Measurements from ENCODE around the gene MYO1E.

The MYO1E gene

DNA sequence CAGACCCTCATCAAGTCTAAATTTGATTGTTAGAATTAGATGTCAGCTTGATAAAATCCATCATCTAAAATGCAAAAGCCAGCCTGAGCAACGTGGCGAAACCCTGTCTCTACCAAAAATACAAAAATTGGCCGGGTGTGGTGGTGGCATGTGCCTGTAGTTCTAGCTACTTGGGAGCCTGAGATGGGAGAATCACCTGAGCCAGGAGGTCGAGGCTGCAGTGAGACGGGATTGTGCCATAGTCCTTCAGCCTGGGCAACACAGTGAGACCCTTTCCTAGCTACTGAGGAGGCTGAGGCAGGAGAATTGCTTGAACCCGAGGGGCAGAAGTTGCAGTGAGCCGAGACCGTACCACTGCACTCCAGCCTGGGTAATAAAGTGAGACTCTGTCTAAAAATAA lies 69.5 kb downstream of the MYO1E start:
- TF ChIP-seq, protein P1, sequence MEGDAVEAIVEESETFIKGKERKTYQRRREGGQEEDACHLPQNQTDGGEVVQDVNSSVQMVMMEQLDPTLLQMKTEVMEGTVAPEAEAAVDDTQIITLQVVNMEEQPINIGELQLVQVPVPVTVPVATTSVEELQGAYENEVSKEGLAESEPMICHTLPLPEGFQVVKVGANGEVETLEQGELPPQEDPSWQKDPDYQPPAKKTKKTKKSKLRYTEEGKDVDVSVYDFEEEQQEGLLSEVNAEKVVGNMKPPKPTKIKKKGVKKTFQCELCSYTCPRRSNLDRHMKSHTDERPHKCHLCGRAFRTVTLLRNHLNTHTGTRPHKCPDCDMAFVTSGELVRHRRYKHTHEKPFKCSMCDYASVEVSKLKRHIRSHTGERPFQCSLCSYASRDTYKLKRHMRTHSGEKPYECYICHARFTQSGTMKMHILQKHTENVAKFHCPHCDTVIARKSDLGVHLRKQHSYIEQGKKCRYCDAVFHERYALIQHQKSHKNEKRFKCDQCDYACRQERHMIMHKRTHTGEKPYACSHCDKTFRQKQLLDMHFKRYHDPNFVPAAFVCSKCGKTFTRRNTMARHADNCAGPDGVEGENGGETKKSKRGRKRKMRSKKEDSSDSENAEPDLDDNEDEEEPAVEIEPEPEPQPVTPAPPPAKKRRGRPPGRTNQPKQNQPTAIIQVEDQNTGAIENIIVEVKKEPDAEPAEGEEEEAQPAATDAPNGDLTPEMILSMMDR (IDR thresholded peaks at IDR 0.05; ENCODE audit: low read depth, low read length, poor library complexity, severe bottlenecking): no peak
- TF ChIP-seq EZH2phosphoT487 (IDR thresholded peaks at IDR 0.05; ENCODE audit: borderline replicate concordance, low read length): no peak
- Histone ChIP-seq H3K27me3 (ENCODE audit: control insufficient read depth, low read length) (no peaks in the 10 kb centered on the region), H3K36me3 (ENCODE audit: control insufficient read depth, low read length) (no peaks in the 10 kb centered on the region), H3K4me2 (ENCODE audit: low read length) (no peak overlapping the region), H3K9me3 (ENCODE audit: control insufficient read depth, insufficient read depth, low read length) (no peaks in the 10 kb centered on the region), H3K4me3 (ENCODE audit: low read length) (no peak overlapping the region), H3K79me2 (ENCODE audit: control insufficient read depth, low read length) (peaks cover 53% of the 10 kb centered on the region), H3F3A (ENCODE audit: control insufficient read depth, insufficient read depth) (peaks cover 2% of the 10 kb centered on the region; the same call in 1 of the 2 replicates), H3K27ac (ENCODE audit: low read depth, low read length) (no peak overlapping the region), H4K20me1 (ENCODE audit: control insufficient read depth, insufficient read depth, low read depth, low read length) (no peaks in the 10 kb centered on the region), H3K4me1 (ENCODE audit: control insufficient read depth, low read length) (peaks cover 36% of the 10 kb centered on the region), H3K9me2 (replicated peaks; ENCODE audit: control insufficient read depth, low read length) (no peaks in the 10 kb centered on the region)

DNA sequence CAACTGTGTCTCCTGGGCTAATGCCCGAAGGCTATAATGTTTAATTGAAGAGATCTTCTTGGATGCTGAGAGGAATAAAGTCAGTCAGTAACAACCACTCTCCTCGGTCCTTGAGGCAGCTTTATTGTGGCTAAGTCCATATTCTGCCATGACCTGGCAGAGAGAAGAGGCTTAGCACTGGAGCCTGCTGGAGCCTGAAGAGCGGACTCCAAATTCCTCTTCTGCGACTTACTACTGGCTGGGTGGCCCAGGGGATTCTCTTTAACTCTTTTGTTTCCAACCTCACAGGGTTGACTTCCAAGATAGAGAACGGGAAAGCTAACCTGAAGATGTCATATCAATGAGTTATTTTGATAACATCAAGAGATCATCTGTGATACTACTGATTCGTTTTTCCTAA lies 71.1 kb downstream of the MYO1E start:
- Histone ChIP-seq H3K27me3 (ENCODE audit: control insufficient read depth, low read length) (no peaks in the 10 kb centered on the region), H3K4me2 (ENCODE audit: low read length) (no peak overlapping the region), H3K4me1 (ENCODE audit: control insufficient read depth, low read length) (peaks cover 44% of the 10 kb centered on the region), H3F3A (ENCODE audit: control insufficient read depth, insufficient read depth) (peaks cover 2% of the 10 kb centered on the region; the same call in 1 of the 2 replicates), H4K20me1 (ENCODE audit: control insufficient read depth, insufficient read depth, low read depth, low read length) (no peaks in the 10 kb centered on the region), H3K36me3 (ENCODE audit: control insufficient read depth, low read length) (no peaks in the 10 kb centered on the region), H3K79me2 (ENCODE audit: control insufficient read depth, low read length) (peaks cover 56% of the 10 kb centered on the region), H3K9me3 (ENCODE audit: control insufficient read depth, insufficient read depth, low read length) (no peaks in the 10 kb centered on the region), H3K9me2 (replicated peaks; ENCODE audit: control insufficient read depth, low read length) (no peaks in the 10 kb centered on the region), H3K4me3 (ENCODE audit: low read length) (no peak overlapping the region), H3K27ac (ENCODE audit: low read depth, low read length) (no peak overlapping the region)
- TF ChIP-seq, protein P1 (IDR thresholded peaks at IDR 0.05; ENCODE audit: low read depth, low read length, poor library complexity, severe bottlenecking): no peak
- TF ChIP-seq EZH2phosphoT487 (IDR thresholded peaks at IDR 0.05; ENCODE audit: borderline replicate concordance, low read length): no peak

DNA sequence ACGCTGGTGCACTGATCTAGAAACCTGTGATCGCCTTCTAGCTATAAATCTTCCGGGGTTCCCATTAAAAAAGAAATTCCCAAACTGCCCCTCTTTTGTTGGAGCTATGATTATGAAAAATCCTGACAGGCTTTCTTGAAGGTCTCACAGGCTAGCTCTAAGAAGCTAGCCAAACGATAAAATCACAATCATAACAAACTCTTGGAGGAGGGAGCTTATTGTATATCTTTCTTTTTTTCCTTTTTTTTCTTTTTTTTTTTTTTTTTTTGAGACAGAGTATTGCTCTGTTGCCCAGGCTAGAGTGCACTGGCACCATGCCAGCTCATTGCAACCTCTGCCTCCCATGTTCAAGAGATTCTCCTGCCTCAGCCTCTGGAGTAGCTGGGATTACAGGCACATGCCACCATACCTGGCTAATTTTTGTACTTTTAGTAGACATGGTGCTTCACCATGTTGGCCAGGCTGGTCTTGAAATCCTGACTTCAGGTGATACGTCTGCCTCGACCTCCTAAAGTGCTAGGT lies 72.0 kb downstream of the MYO1E start:
- H3K4me3 ChIP-seq (ENCODE audit: low read length): peak overlapping the region; percentile 61
- H3K4me2 ChIP-seq (ENCODE audit: low read length): peak overlapping the region; percentile 83

More for the DNA sequence above, 72.0 kb downstream of the MYO1E start:
- no peaks in the 10 kb centered on the region for H3K36me3 ChIP-seq (ENCODE audit: control insufficient read depth, low read length)
- H3F3A ChIP-seq (ENCODE audit: control insufficient read depth, insufficient read depth): peaks cover 2% of the 10 kb centered on the region; the same call in 1 of the 2 replicates
- peaks cover 52% of the 10 kb centered on the region for H3K79me2 ChIP-seq (ENCODE audit: control insufficient read depth, low read length)
- H3K4me1 ChIP-seq (ENCODE audit: control insufficient read depth, low read length): peaks cover 47% of the 10 kb centered on the region
- no peaks in the 10 kb centered on the region for H3K9me2 ChIP-seq (replicated peaks; ENCODE audit: control insufficient read depth, low read length)
- no peaks in the 10 kb centered on the region for H3K9me3 ChIP-seq (ENCODE audit: control insufficient read depth, insufficient read depth, low read length)
- no peaks in the 10 kb centered on the region for H4K20me1 ChIP-seq (ENCODE audit: control insufficient read depth, insufficient read depth, low read depth, low read length)
- H3K27me3 ChIP-seq (ENCODE audit: control insufficient read depth, low read length): no peaks in the 10 kb centered on the region
- TF ChIP-seq, protein P1 (IDR thresholded peaks at IDR 0.05; ENCODE audit: low read depth, low read length, poor library complexity, severe bottlenecking): no peak
- no peak for TF ChIP-seq EZH2phosphoT487 (IDR thresholded peaks at IDR 0.05; ENCODE audit: borderline replicate concordance, low read length)
- H3K27ac ChIP-seq (ENCODE audit: low read depth, low read length): peak overlapping the region; percentile 61
